ENCODE data around the gene TMEM144.

The TMEM144 gene

GRCh38 chr4:158302076-158302866 lies 92.0 kb downstream of the TMEM144 start:
- DNase-seq: no peak

GRCh38 chr4:158304694-158305093 lies 94.4 kb downstream of the TMEM144 start:
- no peak for DNase-seq

Data from SHP77 (cell line).